Activated T-cell treated with anti-CD3 and anti-CD28 coated beads, Interleukin-2, amount 50 U/mL, for 4 hours (primary cell): ENCODE data around the gene ZP3. TPM values are rescaled to one million over a fixed set of nuclear protein-coding genes. Genes with fewer than 3 reads are reported as not detected.
"Not testable (repeated sequence)": the region's sequence is repeated elsewhere in the genome, so short reads cannot be mapped to it uniquely, and the experiment has no call there.

ENCODE experiments used
- ATAC-seq, 2 donors: fragments of 200-7000 bp; cut with Tn5 transposase; one replicate each; pipeline ENCODE4 v1.10.0; 2021
- DNase-seq: peaks from one replicate; pipeline ENCODE4 v3.0.0-alpha.2; 2020
- H3K27me3 Mint-ChIP-seq: one replicate; pipeline ENCODE4 v1.8.0; 2021; ENCODE audit warnings: low read depth, mixed read lengths
- H3K36me3 Mint-ChIP-seq: one replicate; pipeline ENCODE4 v1.8.0; 2022; ENCODE audit warnings: mixed read lengths; ENCODE audit not compliant: insufficient read depth
- H3K4me1 Mint-ChIP-seq: one replicate; pipeline ENCODE4 v1.8.0; 2021; ENCODE audit warnings: low read depth, mixed read lengths
- H3K4me3 Mint-ChIP-seq: one replicate; pipeline ENCODE4 v1.8.0; 2021; ENCODE audit warnings: mild to moderate bottlenecking, moderate library complexity, mixed read lengths
- H3K9me3 Mint-ChIP-seq: one replicate; pipeline ENCODE4 v1.8.0; 2021; ENCODE audit warnings: mixed read lengths
- total RNA-seq, 3 donors: library from RNA; stranded (reverse); gene quantifications; one replicate each; pipeline ENCODE4 v1.2.1, GENCODE V29; 2021

The ZP3 gene
- total RNA-seq, 3 donors from 2014 or later = 2.9 to 18.8 (median 6.7) TPM

GRCh38 chr7:76423666-76424412, 911 bp upstream of the ZP3 start:
- H3K4me3 Mint-ChIP-seq = no peak overlapping the region
- ATAC-seq (no peak), DNase-seq (no peak)
- H3K27me3 Mint-ChIP-seq = peaks cover 10% of the 10 kb centered on the region
- no peaks in the 10 kb centered on the region for H3K9me3 Mint-ChIP-seq
- H3K4me1 Mint-ChIP-seq = peaks cover 3% of the 10 kb centered on the region
- H3K36me3 Mint-ChIP-seq = no peaks in the 10 kb centered on the region

DNA sequence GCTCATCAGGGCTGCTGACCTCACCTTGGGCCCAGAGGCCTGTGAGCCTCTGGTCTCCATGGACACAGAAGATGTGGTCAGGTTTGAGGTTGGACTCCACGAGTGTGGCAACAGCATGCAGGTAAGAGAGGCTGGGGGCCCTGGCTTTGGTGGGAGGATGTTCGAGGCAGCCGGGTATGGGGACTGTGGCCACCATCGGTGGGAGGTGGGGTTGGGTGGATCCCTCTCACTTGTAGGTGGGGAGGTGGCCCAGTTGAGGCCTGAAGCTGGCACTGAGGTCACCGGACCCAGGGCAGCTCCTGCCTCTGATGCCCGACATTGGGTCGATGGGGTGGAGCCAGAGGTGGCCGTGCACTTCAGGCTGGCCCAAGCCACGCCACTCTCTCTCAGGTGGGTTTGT, 406 bp downstream of the ZP3 start:
- Mint-ChIP-seq H3K4me3 (no peak overlapping the region), H3K27me3 (peaks cover 8% of the 10 kb centered on the region), H3K4me1 (peaks cover 3% of the 10 kb centered on the region), H3K9me3 (no peaks in the 10 kb centered on the region), H3K36me3 (no peaks in the 10 kb centered on the region)
- ATAC-seq (no peak), DNase-seq (no peak)

- H3K4me3 Mint-ChIP-seq, ATAC-seq: not testable (repeated sequence)
Measured at GRCh38 chr7:76425558-76425957, 808 bp downstream of the ZP3 start.

DNA sequence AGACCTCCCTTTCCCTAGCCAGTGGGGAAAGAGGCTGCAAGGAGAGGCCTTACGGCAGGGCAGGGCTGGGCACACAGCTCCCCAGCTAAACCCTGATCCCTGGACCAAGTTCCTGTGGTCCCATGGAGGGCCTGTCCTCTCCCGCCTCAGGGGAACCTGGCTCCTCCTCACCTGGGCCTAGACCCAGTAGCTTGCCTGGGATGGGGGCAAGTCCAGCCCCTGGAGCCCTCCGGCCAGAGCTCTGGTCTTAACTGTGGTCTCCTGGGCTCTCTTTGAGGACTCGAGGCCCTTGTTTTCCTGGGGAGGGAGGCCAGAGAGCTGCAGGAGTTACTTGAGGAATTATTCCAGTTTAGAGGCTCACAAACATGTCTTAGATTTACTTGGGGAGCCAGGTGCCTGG, 1.5 kb downstream of the ZP3 start:
- ATAC-seq (no peak), DNase-seq (no peak)
- Mint-ChIP-seq H3K9me3 (no peaks in the 10 kb centered on the region), H3K4me3 (no peak overlapping the region), H3K36me3 (no peaks in the 10 kb centered on the region), H3K4me1 (peaks cover 3% of the 10 kb centered on the region), H3K27me3 (peaks cover 6% of the 10 kb centered on the region)

More at GRCh38 chr7:76425558-76425957, 808 bp downstream of the ZP3 start:
- H3K4me1 Mint-ChIP-seq, H3K36me3 Mint-ChIP-seq, DNase-seq, H3K9me3 Mint-ChIP-seq, H3K27me3 Mint-ChIP-seq: not testable (repeated sequence)

DNA sequence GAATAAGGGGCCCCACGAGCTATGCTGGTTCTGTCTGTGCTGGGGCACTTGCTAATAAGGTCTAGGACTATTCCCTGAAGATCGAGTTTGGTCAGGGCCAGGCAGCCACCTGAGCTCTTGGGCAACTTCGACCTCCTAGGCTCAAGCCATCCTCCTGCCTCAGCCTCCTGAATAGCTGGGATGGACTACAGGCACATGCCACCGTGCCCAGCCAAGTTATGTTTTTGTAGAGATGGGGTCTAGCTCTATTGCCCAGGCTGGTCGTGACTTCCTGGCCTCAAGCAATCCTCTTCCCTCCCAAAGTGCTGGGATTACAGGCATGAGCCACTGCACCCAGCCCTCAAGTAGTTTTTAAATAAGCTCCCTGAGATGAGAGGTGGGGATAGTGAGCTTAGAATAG, 2.9 kb downstream of the ZP3 start:
- Mint-ChIP-seq H3K9me3 (no peaks in the 10 kb centered on the region), H3K36me3 (no peaks in the 10 kb centered on the region), H3K4me3 (no peak overlapping the region), H3K27me3 (peaks cover 2% of the 10 kb centered on the region), H3K4me1 (peaks cover 3% of the 10 kb centered on the region)
- ATAC-seq = no peak
- no peak for DNase-seq

GRCh38 chr7:76428149-76428823, 3.5 kb downstream of the ZP3 start:
- H3K9me3 Mint-ChIP-seq = no peaks in the 10 kb centered on the region
- H3K27me3 Mint-ChIP-seq = no peaks in the 10 kb centered on the region
- ATAC-seq (peak; percentile 35 to 61), DNase-seq (no peak)
- no peak overlapping the region for H3K4me3 Mint-ChIP-seq
- H3K4me1 Mint-ChIP-seq = peaks cover 3% of the 10 kb centered on the region
- no peaks in the 10 kb centered on the region for H3K36me3 Mint-ChIP-seq

- H3K4me3 Mint-ChIP-seq = no peak overlapping the region
- no peak for ATAC-seq
- DNase-seq = no peak
- no peaks in the 10 kb centered on the region for H3K36me3 Mint-ChIP-seq
- H3K27me3 Mint-ChIP-seq = no peaks in the 10 kb centered on the region
- H3K9me3 Mint-ChIP-seq = no peaks in the 10 kb centered on the region
- H3K4me1 Mint-ChIP-seq = peaks cover 3% of the 10 kb centered on the region
Measured at GRCh38 chr7:76428868-76429805, 4.4 kb downstream of the ZP3 start.

GRCh38 chr7:76430211-76430610, 5.5 kb downstream of the ZP3 start:
- H3K4me1 Mint-ChIP-seq = no peaks in the 10 kb centered on the region
- ATAC-seq (no peak), DNase-seq (no peak)
- H3K36me3 Mint-ChIP-seq = no peaks in the 10 kb centered on the region
- no peaks in the 10 kb centered on the region for H3K9me3 Mint-ChIP-seq
- no peak overlapping the region for H3K4me3 Mint-ChIP-seq
- H3K27me3 Mint-ChIP-seq = no peaks in the 10 kb centered on the region

DNA sequence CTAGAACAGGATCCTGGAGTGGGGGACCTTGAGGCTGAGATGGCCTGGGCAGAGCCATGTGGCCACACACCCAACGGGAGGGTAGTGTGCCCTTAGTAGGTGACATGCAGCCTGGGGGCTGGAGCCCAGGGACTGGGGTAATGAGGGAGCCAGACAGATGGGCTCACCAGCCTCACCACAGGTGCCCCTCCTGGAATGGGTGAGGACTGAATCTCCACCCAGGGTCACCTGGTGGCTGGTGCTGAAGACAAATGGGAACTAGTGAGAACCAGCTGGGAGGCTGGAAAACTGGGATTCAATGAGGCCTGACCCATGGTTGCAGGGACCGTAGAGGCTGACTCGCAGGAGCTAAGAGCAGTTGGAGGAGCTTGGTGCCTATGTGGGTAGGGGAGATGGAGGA, 6.1 kb downstream of the ZP3 start:
- H3K9me3 Mint-ChIP-seq = no peaks in the 10 kb centered on the region
- no peak for DNase-seq
- ATAC-seq = no peak
- no peaks in the 10 kb centered on the region for H3K4me1 Mint-ChIP-seq
- H3K4me3 Mint-ChIP-seq = no peak overlapping the region
- no peaks in the 10 kb centered on the region for H3K36me3 Mint-ChIP-seq
- no peaks in the 10 kb centered on the region for H3K27me3 Mint-ChIP-seq

GRCh38 chr7:76437873-76438272, 13.1 kb downstream of the ZP3 start:
- ATAC-seq (peak; percentile 70 to 77), DNase-seq (peak; percentile 45)
- H3K4me3 Mint-ChIP-seq, H3K36me3 Mint-ChIP-seq, H3K4me1 Mint-ChIP-seq, H3K27me3 Mint-ChIP-seq, H3K9me3 Mint-ChIP-seq: not testable (repeated sequence)

GRCh38 chr7:76439120-76439888, 14.6 kb downstream of the ZP3 start:
- not testable (repeated sequence) for H3K4me1 Mint-ChIP-seq, H3K9me3 Mint-ChIP-seq

DNA sequence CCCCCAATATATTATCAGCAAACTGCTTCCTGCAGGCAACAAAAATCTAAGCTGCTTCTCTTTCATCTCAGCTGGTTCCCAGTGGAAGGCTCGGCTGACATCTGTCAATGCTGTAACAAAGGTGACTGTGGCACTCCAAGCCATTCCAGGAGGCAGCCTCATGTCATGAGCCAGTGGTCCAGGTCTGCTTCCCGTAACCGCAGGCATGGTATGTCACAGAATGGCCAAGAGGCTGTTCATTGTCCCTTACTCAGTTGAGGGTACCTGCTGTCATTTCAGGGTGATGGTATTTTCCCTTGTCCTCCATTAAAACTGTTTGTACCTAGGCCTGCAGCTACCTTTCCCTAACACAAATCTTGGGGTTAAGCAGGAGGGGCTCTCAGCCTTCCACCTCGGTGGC, 15.7 kb downstream of the ZP3 start:
- not testable (repeated sequence) for H3K27me3 Mint-ChIP-seq, H3K36me3 Mint-ChIP-seq, DNase-seq, ATAC-seq, H3K9me3 Mint-ChIP-seq, H3K4me3 Mint-ChIP-seq
- H3K4me1 Mint-ChIP-seq = peaks cover 11% of the 10 kb centered on the region

More at GRCh38 chr7:76439120-76439888, 14.6 kb downstream of the ZP3 start:
- H3K4me3 Mint-ChIP-seq, DNase-seq, H3K27me3 Mint-ChIP-seq, ATAC-seq, H3K36me3 Mint-ChIP-seq: not testable (repeated sequence)

GRCh38 chr7:76441792-76442191, 17.0 kb downstream of the ZP3 start:
- ATAC-seq = peak; percentile 54 to 62
- H3K4me1 Mint-ChIP-seq = peaks cover 13% of the 10 kb centered on the region
- not testable (repeated sequence) for H3K27me3 Mint-ChIP-seq, H3K4me3 Mint-ChIP-seq, DNase-seq, H3K36me3 Mint-ChIP-seq, H3K9me3 Mint-ChIP-seq
